HG03442 (cell line): ENCODE data around the gene U2AF1L4.
"Not testable (repeated sequence)": the region's sequence is repeated elsewhere in the genome, so short reads cannot be mapped to it uniquely, and the experiment has no call there.

Experiments
- ATAC-seq: cut with Tn5 transposase; IDR thresholded peaks from one replicate; pipeline ENCODE4 v1.9.1; 2021; ENCODE audit warnings: mild to moderate bottlenecking, moderate library complexity; ENCODE audit not compliant: unreplicated experiment

The U2AF1L4 gene

GRCh38 chr19:35727956-35728706, 17.1 kb downstream of the U2AF1L4 start:
- no peak for ATAC-seq

- no peak for ATAC-seq
These were observed 17.9 kb downstream of the U2AF1L4 start for GRCh38 chr19:35727053-35727955.

GRCh38 chr19:35725216-35725861, 19.9 kb downstream of the U2AF1L4 start:
- no peak for ATAC-seq

- no peak for ATAC-seq
These were observed 20.7 kb downstream of the U2AF1L4 start for GRCh38 chr19:35724560-35724959.

GRCh38 chr19:35724132-35724531, 21.1 kb downstream of the U2AF1L4 start:
- not testable (repeated sequence) for ATAC-seq

GRCh38 chr19:35723671-35724070, 21.5 kb downstream of the U2AF1L4 start:
- ATAC-seq, result no peak

- ATAC-seq, result no peak
These were observed 22.3 kb downstream of the U2AF1L4 start for GRCh38 chr19:35722897-35723296.

- no peak for ATAC-seq
These were observed 22.8 kb downstream of the U2AF1L4 start for GRCh38 chr19:35722461-35722860.

GRCh38 chr19:35721374-35721773, 23.8 kb downstream of the U2AF1L4 start:
- no peak for ATAC-seq

GRCh38 chr19:35720648-35721047, 24.6 kb downstream of the U2AF1L4 start:
- ATAC-seq, result no peak

- no peak for ATAC-seq
These were observed 25.1 kb downstream of the U2AF1L4 start for GRCh38 chr19:35720163-35720524.

GRCh38 chr19:35719402-35720162, 25.6 kb downstream of the U2AF1L4 start:
- ATAC-seq, result no peak

- ATAC-seq, result peak; percentile 1
These were observed 26.7 kb downstream of the U2AF1L4 start for GRCh38 chr19:35718345-35719041.

- ATAC-seq, result no peak
These were observed 27.4 kb downstream of the U2AF1L4 start, which contains the start of gene KMT2B for GRCh38 chr19:35717665-35718344. Gene KMT2B, plus strand, starts transcription at chr19:35718003. Its CDS starts 16 bp downstream, at chr19:35718019.

GRCh38 chr19:35716801-35717664, 28.2 kb downstream of the U2AF1L4 start:
- peak; percentile 60 for ATAC-seq

- ATAC-seq, result peak; percentile 1
These were observed 29.0 kb downstream of the U2AF1L4 start for GRCh38 chr19:35715981-35716800.

- ATAC-seq, result no peak
These were observed 29.8 kb downstream of the U2AF1L4 start for GRCh38 chr19:35715355-35715809.
